A549 (cell line): Measurements from ENCODE around the gene TMPRSS6. TPM values are rescaled to one million over a fixed set of nuclear protein-coding genes. Genes with fewer than 3 reads are reported as not detected.

Experiments
- ATAC-seq, 2 experiments: fragments of 200-7000 bp in 1 of 2; fragments of >200 bp in 1 of 2; cut with Nextera tagmentation in 1 of 2; cut with Tn5 transposase in 1 of 2; 3 replicates each; pipeline versions ENCODE4 v1.8.0 to v1.9.1; 2018 to 2020; ENCODE audit warnings: mild to moderate bottlenecking in 1 of 2, moderate library complexity in 1 of 2
- CTCF ChIA-PET: fragments of 300-600 bp; sonication (Branson Sonifier 250); formaldehyde crosslinking; extraction: SDS; loops from one replicate; lab custom pipeline; 2021; ENCODE audit warnings: antibody characterized with exemption, inconsistent platforms; lab: Yijun Ruan, JAX
- POLR2A ChIA-PET: fragments of 350-600 bp; formaldehyde crosslinking; extraction: SDS; loops from one replicate; lab custom pipeline; 2021; ENCODE audit warnings: antibody characterized with exemption, inconsistent platforms; lab: Yijun Ruan, JAX
- DNase-seq, 2 experiments: peaks; one replicate each; pipeline versions ENCODE4 v3.0.0 to v3.0.0-alpha.2; 2011 to 2016; ENCODE audit warnings: low read depth in 1 of 2, low spot score in 1 of 2
- FAIRE-seq: peaks from 2 replicates; lab custom pipeline; 2011; peaks lifted over from hg19 to GRCh38; lab: Jason Lieb, UNC
- H3K27ac ChIP-seq, 2 experiments: fragments of >200 bp; sonication (Bioruptor Twin); formaldehyde crosslinking; 3 replicates each; pipeline ENCODE4 v1.5.1; 2016 to 2017
- H3K4me1 ChIP-seq: fragments of >200 bp; sonication (Bioruptor Twin); formaldehyde crosslinking; 3 replicates; pipeline ENCODE4 v1.6.1; 2016
- H3K4me2 ChIP-seq: fragments of >200 bp; sonication (Bioruptor Twin); formaldehyde crosslinking; 3 replicates; pipeline ENCODE4 v1.6.1; 2016
- H3K4me3 ChIP-seq: fragments of >200 bp; sonication (Bioruptor Twin); formaldehyde crosslinking; 3 replicates; pipeline ENCODE4 v1.5.1; 2016
- H3K9me3 ChIP-seq: fragments of >200 bp; sonication (Bioruptor Twin); formaldehyde crosslinking; 3 replicates; pipeline ENCODE4 v1.6.1; 2016
- BHLHE40 ChIP-seq: IDR thresholded peaks from 2 replicates; pipeline ENCODE4 v1.6.1; 2012; ENCODE audit warnings: low read depth, low read length, inconsistent platforms
- CEBPB ChIP-seq, 2 experiments: fragments of >200 bp in 1 of 2; sonication (Bioruptor Twin) in 1 of 2; formaldehyde crosslinking in 1 of 2; IDR thresholded peaks; 2 replicates each; pipeline ENCODE4 v1.6.1; 2012 to 2016
- CHD4 ChIP-seq: fragments of 200-600 bp; sonication (generic); IDR thresholded peaks from 2 replicates; pipeline ENCODE4 v1.6.1; 2016; ENCODE audit warnings: antibody characterized with exemption, mild to moderate bottlenecking, borderline replicate concordance
- CTCF ChIP-seq: fragments of >200 bp; sonication (Bioruptor Twin); formaldehyde crosslinking; IDR thresholded peaks from 3 replicates; pipeline ENCODE4 v1.5.1; 2016
- E2F6 ChIP-seq: IDR thresholded peaks from 2 replicates; pipeline ENCODE4 v1.6.1; 2012; ENCODE audit warnings: low read depth, borderline replicate concordance
- EHMT2 ChIP-seq: fragments of 200-600 bp; sonication (generic); IDR thresholded peaks from 2 replicates; pipeline ENCODE4 v1.6.1; 2016; ENCODE audit warnings: antibody characterized with exemption, low read depth, mild to moderate bottlenecking, moderate library complexity
- ELK1 ChIP-seq: fragments of 150-350 bp; IDR thresholded peaks from 2 replicates; pipeline ENCODE4 v1.6.1; 2014; ENCODE audit warnings: low read depth, mild to moderate bottlenecking, low read length
- ESRRA ChIP-seq: fragments of 150-350 bp; IDR thresholded peaks from 2 replicates; pipeline ENCODE4 v1.6.1; 2014; ENCODE audit warnings: mild to moderate bottlenecking, low read length, borderline replicate concordance
- HDAC2 ChIP-seq: fragments of 200-600 bp; sonication (generic); IDR thresholded peaks from 2 replicates; pipeline ENCODE4 v1.6.1; 2016
- HES2 ChIP-seq: fragments of >200 bp; sonication (Bioruptor Twin); formaldehyde crosslinking; IDR thresholded peaks from 2 replicates; pipeline ENCODE4 v1.6.1; 2016
- HOXA7 ChIP-seq: fragments of 250-450 bp; sonication (Bioruptor Pico); IDR thresholded peaks from 2 replicates; pipeline ENCODE4 v1.5.0; 2020; ENCODE audit warnings: mild to moderate bottlenecking, moderate library complexity
- JUNB ChIP-seq: fragments of >200 bp; sonication (Bioruptor Twin); formaldehyde crosslinking; IDR thresholded peaks from 2 replicates; pipeline ENCODE4 v1.6.1; 2016
- NFE2L2 ChIP-seq: fragments of 150-350 bp; conservative IDR thresholded peaks from 2 replicates; pipeline ENCODE4 v1.6.1; 2014; ENCODE audit warnings: low read length
- PHF8 ChIP-seq: fragments of 200-600 bp; sonication (generic); IDR thresholded peaks from 2 replicates; pipeline ENCODE4 v1.6.1; 2016; ENCODE audit warnings: low read depth, mild to moderate bottlenecking, antibody characterized with exemption, moderate library complexity, borderline replicate concordance
- POLR2AphosphoS2 ChIP-seq: conservative IDR thresholded peaks from 2 replicates; pipeline ENCODE4 v1.6.1; 2012; ENCODE audit warnings: low read length, improper control_type of control experiment, inconsistent platforms
- RAD21 ChIP-seq, 2 experiments: fragments of >200 bp in 1 of 2; sonication (Bioruptor Twin) in 1 of 2; formaldehyde crosslinking in 1 of 2; IDR thresholded peaks in 1 of 2; conservative IDR thresholded peaks in 1 of 2; 2 replicates in 1 of 2; 3 replicates in 1 of 2; pipeline ENCODE4 v1.6.1; 2012 to 2018; ENCODE audit warnings: inconsistent platforms in 1 of 2
- RFX5 ChIP-seq: fragments of 450-650 bp; IDR thresholded peaks from 2 replicates; pipeline ENCODE4 v1.7.1; 2014; ENCODE audit warnings: antibody characterized with exemption, mild to moderate bottlenecking, moderate library complexity
- SMC3 ChIP-seq: fragments of >200 bp; sonication (Bioruptor Twin); formaldehyde crosslinking; IDR thresholded peaks from 3 replicates; pipeline ENCODE4 v1.6.1; 2018; ENCODE audit warnings: inconsistent platforms
- TP53 ChIP-seq: fragments of 250-450 bp; sonication (Bioruptor Pico); IDR thresholded peaks from 2 replicates; pipeline ENCODE4 v1.5.0; 2021; ENCODE audit warnings: mild to moderate bottlenecking, moderate library complexity
- WGBS: methylation state at CpG from one replicate; pipeline ENCODE4 v1.1.6; 2017; ENCODE audit errors: missing lambda C conversion rate; 5-methylcytosine and 5-hydroxymethylcytosine counted together
- polyA plus RNA-seq, 4 experiments: library from polyadenylated mRNA; depleted of rRNA in 3 of 4; stranded (reverse); fragments of >200 nt; fragmentation: RNase III in 1 of 4; extraction: RNeasy Plus Mini Kit Qiagen cat#74134 plus additional on column Dnase treatment in 1 of 4; gene quantifications; 2 replicates in 3 of 4; 3 replicates in 1 of 4; pipeline ENCODE4 v1.2.3, GENCODE V29; 2011 to 2017
- TF ChIP-seq, protein P1 (sequence below): fragments of 250-450 bp; sonication (Bioruptor Pico); IDR thresholded peaks from 2 replicates; pipeline ENCODE4 v1.5.0; 2020; ENCODE audit warnings: low read depth, mild to moderate bottlenecking, moderate library complexity
- TF ChIP-seq, protein P2 (sequence below): fragments of >200 bp; sonication (Bioruptor Twin); formaldehyde crosslinking; IDR thresholded peaks from 3 replicates; pipeline ENCODE4 v1.6.1; 2016

Gene TMPRSS6
- polyA plus RNA-seq, 2 of the 4 experiments (the other 2 are of a cell fraction) = not detected

GRCh38 chr22:37045958-37046357 is 63.6 kb downstream of the TMPRSS6 start:
- no peaks in the 10 kb centered on the region for H3K9me3 ChIP-seq
- TF ChIP-seq RFX5 (no peak), SMC3 (0 out of 3 replicates have a peak, but pooled peaks have one; percentile 16), CTCF (peak; percentile 46), CHD4 (no peak), RAD21 (conservative IDR thresholded peaks at IDR 0.05 in 1 of 2, IDR thresholded peaks at IDR 0.05 in 1 of 2) (peak; percentile 20 to 26; a peak in 1 of 5 replicates), ESRRA (no peak), HOXA7 (CRISPR knock-in tag) (no peak)
- TF ChIP-seq, protein P1, sequence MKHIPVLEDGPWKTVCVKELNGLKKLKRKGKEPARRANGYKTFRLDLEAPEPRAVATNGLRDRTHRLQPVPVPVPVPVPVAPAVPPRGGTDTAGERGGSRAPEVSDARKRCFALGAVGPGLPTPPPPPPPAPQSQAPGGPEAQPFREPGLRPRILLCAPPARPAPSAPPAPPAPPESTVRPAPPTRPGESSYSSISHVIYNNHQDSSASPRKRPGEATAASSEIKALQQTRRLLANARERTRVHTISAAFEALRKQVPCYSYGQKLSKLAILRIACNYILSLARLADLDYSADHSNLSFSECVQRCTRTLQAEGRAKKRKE (CRISPR knock-in tag) = no peak
- peak overlapping the region in 1 of 2 experiments; percentile 85; a peak in 3 of 6 replicates for H3K27ac ChIP-seq
- ChIA-PET POLR2A (interaction anchor here (1.3 kb wide), 1 partner anchor 13 kb away, joined by 4 read pairs; no protein-coding TSS in a partner anchor), CTCF (interaction anchor here (0.8 to 9.0 kb wide), 7 partner anchors 16 to 503 kb away, joined by 3 to 142 read pairs (median 4); partner anchors contain the start of genes MPST and TST)
- DNase-seq = peak; percentile 32 to 51
- H3K4me2 ChIP-seq = no peak overlapping the region
- H3K4me3 ChIP-seq = no peak overlapping the region
- H3K4me1 ChIP-seq = peaks cover 47% of the 10 kb centered on the region
- no peak for ATAC-seq
- 34% methylated on average over 4 of the region's 4 CpGs for WGBS
- FAIRE-seq = no peak

GRCh38 chr22:37044634-37045625 is 64.6 kb downstream of the TMPRSS6 start:
- Histone ChIP-seq H3K27ac (peak overlapping the region; percentile 84 to 85), H3K4me1 (peaks cover 51% of the 10 kb centered on the region), H3K4me3 (no peak overlapping the region), H3K9me3 (no peaks in the 10 kb centered on the region), H3K4me2 (peak overlapping the region; percentile 70)
- peak; percentile 29 to 58; a peak in 2 of 4 replicates for TF ChIP-seq CEBPB (IDR thresholded peaks at IDR 0.05)
- TF ChIP-seq, protein P2, sequence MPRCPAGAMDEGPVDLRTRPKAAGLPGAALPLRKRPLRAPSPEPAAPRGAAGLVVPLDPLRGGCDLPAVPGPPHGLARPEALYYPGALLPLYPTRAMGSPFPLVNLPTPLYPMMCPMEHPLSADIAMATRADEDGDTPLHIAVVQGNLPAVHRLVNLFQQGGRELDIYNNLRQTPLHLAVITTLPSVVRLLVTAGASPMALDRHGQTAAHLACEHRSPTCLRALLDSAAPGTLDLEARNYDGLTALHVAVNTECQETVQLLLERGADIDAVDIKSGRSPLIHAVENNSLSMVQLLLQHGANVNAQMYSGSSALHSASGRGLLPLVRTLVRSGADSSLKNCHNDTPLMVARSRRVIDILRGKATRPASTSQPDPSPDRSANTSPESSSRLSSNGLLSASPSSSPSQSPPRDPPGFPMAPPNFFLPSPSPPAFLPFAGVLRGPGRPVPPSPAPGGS = no peak
- WGBS = 46% methylated on average over 8 of the region's 9 CpGs
- POLR2A ChIA-PET = interaction anchor here (0.9 to 2.6 kb wide), 2 partner anchors 12 to 269 kb away, joined by 3 to 8 read pairs; partner anchors contain the start of gene IFT27
- peak in 1 of 2 experiments; percentile 5; a peak in 1 of 6 replicates for ATAC-seq
- no peak for DNase-seq
- CTCF ChIA-PET = interaction anchor here (0.6 to 9.0 kb wide), 36 partner anchors 8 to 502 kb away, joined by 3 to 142 read pairs (median 4); partner anchors contain the start of genes IFT27, MPST and TST
- no peak for FAIRE-seq

DNA sequence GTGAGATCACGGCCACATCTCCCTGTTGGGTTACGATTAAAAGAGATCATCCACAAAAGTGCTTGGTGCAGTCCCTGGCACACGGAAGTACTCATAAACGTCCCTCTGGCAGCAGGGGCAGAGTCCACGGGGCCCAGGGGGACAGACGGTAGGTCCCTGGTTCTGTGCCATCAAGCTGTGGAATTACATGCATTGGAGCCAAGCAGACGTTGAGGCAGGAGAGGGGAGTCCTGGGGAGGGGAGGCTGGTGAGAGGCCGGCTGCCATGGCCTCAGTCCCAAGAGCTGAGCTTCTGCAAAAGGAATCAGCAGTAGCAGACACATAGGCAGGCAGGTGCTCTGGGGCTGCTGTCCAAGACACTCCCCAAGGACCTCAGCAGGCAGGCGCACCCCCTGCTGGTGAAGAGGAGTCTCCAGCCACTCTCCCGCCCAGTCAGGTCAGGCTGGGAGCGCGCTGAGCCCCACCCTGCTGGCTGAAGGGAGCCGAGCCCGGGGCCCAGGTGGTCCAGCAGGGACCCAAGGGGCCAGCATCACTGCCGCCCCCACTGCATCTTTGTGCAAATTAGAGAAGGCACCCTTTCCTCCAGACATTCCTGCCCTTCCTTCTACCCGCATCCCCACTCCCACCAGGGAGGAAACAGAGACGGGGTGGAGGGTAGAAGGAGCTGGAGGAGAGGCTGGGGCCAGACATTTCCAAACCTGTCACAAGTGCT is 65.5 kb downstream of the TMPRSS6 start:
- Histone ChIP-seq H3K27ac (peak overlapping the region; percentile 84 to 85), H3K4me1 (peaks cover 51% of the 10 kb centered on the region), H3K4me2 (peak overlapping the region; percentile 70), H3K9me3 (no peaks in the 10 kb centered on the region), H3K4me3 (no peak overlapping the region)
- FAIRE-seq = no peak
- WGBS = 17% methylated on average over 12 of the region's 17 CpGs
- POLR2A ChIA-PET = interaction anchor here (2.6 kb wide), 1 partner anchor 11 kb away, joined by 8 read pairs; no protein-coding TSS in a partner anchor
- peak; percentile 96 to 99 for ATAC-seq
- DNase-seq = peak; percentile 82 to 86
- CTCF ChIA-PET = interaction anchor here (0.6 to 9.0 kb wide), 46 partner anchors 9 to 499 kb away, joined by 3 to 142 read pairs (median 4); partner anchors contain the start of genes IFT27, MPST and TST
- TF ChIP-seq POLR2AphosphoS2 (no peak), TP53 (no peak), HDAC2 (no peak), HES2 (no peak), ESRRA (no peak), NFE2L2 (no peak), BHLHE40 (no peak), PHF8 (no peak), JUNB (no peak), ELK1 (no peak), EHMT2 (no peak), E2F6 (no peak)
- TF ChIP-seq, protein P1 (CRISPR knock-in tag) = no peak
